KBM-7 (cell line): ENCODE measurements around the gene LRP1B.
A peak's percentile ranks its signal among the peaks of the same experiment; 100 is the strongest.

Experiments used
- DNase-seq: peaks from one replicate; pipeline ENCODE4 v3.0.0-alpha.2; 2015
- in situ Hi-C: fragments of 300-500 bp; cut with MboI; formaldehyde crosslinking; loops from 2 replicates; pipeline ENCODE4 v1.14.3; 2020; ENCODE audit warnings: low sequenced_read_pairs, low pct_unique_long_range_greater_than_20kb, mixed read lengths

Gene LRP1B

DNA sequence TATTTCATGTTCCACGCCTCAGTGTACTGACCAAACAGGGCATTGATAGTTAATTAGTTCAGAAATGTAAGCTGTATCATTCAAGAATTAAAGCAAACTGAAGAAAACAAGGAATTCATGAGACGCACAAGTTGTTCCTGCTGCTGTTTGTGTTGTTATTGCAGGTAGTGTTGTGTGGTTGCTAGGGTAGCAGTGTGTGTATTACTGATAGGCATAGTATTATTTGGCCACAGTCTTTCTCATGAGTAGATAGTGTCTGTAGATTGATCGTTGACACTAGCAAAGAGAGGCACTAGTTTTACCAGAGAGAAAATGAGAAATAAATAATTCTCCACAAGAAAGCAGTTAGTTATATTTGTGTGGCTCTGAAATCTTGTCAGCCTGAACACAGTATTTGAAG lies 548.6 kb downstream of the LRP1B start:
- no peak for DNase-seq
- in situ Hi-C loops: no loop called here

- no peak for DNase-seq
- in situ Hi-C loops: no loop called here
These were observed 551.7 kb downstream of the LRP1B start for GRCh38 chr2:141579071-141579470.

GRCh38 chr2:141570474-141571131 lies 560.2 kb downstream of the LRP1B start:
- DNase-seq: no peak
- in situ Hi-C loops: no loop called here

DNA sequence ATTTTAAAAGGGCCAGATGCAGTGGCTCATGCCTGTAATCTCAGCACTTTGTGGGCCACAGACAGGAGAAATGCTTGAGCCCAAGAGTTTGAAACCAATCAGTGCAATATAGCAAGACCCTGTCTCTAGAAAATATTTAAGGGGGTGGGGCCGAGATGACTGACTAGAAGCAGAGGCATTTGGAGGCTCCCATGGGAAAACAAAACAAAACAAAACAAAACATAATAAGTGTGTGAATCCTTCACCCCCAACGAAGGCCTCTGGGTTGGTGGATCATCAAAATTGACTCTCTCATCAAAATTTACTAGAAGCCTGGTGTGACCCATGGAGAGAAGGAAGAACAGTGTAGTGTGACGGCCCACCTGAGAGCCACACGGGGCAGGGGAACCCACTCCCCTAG lies 560.9 kb downstream of the LRP1B start:
- in situ Hi-C loops: no loop called here
- no peak for DNase-seq

GRCh38 chr2:141565597-141565996 lies 565.2 kb downstream of the LRP1B start:
- in situ Hi-C loops: no loop called here
- DNase-seq: no peak

DNA sequence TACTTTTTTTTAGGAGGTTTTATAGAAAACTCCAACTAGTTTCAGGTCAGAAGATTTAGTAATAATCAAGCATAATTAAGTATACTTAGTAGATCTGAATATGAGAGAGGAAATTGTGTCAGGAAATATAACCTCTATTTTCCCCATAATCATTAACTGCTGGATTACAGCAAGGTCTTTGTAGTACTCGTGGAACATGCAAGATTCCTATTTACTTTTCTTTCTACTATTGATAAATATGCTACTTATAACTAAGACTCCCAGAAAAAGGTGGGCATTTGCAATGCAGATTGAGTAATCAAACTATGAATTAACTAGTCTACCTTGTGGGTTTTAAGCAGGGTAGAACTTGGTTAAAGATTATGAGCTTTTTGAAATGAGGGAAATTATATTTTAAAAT lies 570.1 kb downstream of the LRP1B start:
- in situ Hi-C loops: no loop called here
- no peak for DNase-seq

DNA sequence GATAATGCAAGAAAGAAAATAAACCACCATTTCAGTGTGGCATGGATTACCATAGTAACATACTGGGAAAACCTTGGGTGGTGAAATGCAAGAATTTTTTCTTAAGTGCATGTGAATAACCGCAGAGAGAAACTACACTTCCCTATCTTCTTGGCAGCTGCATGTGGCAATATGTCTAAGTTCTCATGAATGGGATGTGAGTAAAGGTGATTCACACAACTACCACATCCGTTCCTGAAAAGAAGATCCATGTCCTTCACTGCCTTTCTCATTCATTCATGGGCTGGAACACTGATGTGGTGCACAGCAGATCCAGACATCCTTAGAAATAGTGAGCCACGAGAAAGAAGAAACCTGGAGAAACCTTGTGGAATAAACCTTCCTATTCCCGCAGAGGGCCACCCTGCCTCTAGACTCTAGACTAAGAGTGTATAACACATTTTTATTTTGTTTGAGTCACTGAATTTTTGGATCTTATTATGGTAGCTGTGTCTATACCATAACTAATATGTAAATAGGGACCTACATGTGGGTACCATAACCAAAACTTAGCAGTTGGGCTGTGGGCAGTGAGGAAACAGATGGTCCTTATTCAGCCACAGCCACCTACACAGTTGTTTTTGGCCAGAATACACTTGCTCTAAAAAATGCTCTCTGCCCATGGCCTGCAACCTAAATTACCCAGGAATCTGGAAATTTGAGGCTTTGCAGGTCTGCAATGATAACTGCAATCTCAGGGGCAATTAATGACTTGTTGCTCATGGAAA lies 573.3 kb downstream of the LRP1B start:
- peak; percentile 87 for DNase-seq
- in situ Hi-C loops: no loop called here

DNA sequence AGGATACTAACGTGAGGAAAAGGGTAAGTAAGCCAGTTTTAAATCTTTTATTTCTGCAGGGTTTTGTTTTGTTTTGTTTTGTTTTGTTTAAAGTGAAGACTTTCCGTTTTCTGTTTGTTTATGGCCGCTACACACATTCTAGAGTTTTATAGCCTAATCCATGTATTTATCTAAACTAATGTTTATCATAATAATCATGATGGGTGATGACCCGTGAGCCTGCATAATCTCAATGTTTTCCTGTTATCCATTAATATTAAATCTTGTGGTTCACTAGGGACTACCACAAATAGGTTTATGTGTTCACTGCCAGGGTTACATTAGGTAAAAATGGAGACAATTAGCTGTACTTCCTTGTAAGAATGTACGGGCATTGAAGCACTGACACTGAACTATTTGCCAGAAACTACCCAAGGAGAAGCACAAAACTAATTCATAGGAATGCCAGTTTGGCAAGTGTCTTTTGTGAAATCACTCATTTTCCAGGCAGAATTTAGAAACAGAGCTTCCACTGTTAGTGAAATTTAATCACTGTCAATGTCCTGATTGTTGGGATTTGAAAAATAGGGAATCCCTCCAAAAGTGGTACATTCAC lies 574.8 kb downstream of the LRP1B start:
- no peak for DNase-seq
- in situ Hi-C loops: no loop called here

GRCh38 chr2:141554810-141555209 lies 576.0 kb downstream of the LRP1B start:
- in situ Hi-C loops: no loop called here
- DNase-seq: peak; percentile 70

- in situ Hi-C loops: no loop called here
- DNase-seq: peak; percentile 96
These were observed 596.0 kb downstream of the LRP1B start for GRCh38 chr2:141534666-141535362.

GRCh38 chr2:141529659-141530058 lies 601.2 kb downstream of the LRP1B start:
- in situ Hi-C loops: no loop called here
- DNase-seq: no peak

- DNase-seq: no peak
- in situ Hi-C loops: no loop called here
These were observed 601.8 kb downstream of the LRP1B start for GRCh38 chr2:141528990-141529389.

DNA sequence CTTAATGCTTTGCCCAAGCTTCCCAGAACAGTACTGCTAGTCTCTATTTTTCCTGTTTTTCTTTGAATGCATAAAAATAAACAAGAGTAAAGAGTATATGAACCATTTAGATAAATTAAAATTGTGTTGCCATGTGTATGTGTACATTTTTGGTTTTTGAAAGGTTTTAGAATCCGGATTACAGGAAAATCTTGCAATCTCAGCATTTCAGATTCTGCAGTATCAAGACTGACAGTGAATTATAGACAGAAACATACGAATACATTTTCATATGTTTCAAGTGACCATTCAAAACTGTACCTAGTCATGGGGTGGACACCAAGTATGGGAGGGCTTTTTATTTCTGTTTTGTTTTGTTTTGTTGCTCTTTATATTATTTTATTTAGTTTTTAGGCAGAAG lies 604.1 kb downstream of the LRP1B start:
- in situ Hi-C loops: no loop called here
- no peak for DNase-seq

DNA sequence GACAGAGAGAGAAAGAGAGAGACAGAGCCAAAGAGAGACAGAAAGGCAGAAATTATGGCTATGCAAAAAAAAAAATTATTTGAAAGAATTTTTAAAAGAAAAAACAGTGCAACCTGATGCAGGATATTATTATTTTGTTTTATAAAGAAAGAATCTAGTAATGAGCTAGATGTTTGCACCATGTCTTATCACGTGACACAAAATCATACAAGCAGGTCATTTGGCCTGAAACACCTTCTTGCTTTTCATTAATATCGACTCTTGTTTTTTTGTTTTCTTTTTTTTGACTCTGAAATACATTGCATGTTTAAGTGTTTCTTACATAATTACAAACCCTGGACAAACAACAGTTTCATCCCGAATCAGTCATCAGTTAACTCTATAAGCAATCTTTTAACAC lies 606.0 kb downstream of the LRP1B start:
- in situ Hi-C loops: no loop called here
- DNase-seq: no peak

DNA sequence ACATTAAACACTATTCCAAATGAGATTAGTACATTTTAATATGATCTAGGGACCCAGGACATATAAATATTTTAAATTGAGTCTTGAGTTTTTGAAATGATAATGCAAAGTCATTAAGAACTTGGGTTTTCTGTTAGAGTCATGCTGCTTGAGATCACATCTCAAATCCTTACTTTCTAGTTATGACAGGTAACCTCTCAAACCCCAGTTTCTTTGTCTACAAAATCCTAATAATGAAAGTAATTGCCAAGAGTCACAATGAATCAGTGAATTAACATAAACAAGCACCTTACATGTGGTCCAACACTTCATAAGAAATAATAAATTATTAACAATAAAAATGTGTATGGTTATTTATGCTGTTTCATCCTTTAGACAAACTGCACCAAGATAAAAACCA lies 607.6 kb downstream of the LRP1B start:
- DNase-seq: no peak

DNA sequence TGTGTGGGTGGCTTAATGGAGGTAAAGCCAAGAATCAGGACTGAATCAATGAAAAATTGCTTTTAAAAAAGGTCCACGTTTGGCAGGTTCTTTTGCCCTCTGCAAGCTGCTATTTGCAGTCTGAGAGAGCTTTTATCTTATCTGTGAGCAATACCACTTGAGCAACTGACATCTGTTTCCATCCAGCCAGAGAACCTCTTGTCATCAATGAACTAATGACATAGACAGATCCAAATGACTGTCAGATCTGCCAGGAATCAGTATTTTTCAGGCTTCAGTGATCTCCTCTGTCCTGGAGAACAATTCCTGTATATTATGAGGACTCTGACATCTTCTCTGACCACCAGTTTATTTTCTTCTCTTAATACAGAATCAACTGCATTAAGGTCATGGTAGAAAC lies 608.1 kb downstream of the LRP1B start:
- in situ Hi-C loops: no loop called here
- DNase-seq: no peak

More for the DNA sequence above, 607.6 kb downstream of the LRP1B start:
- in situ Hi-C loops: no loop called here

DNA sequence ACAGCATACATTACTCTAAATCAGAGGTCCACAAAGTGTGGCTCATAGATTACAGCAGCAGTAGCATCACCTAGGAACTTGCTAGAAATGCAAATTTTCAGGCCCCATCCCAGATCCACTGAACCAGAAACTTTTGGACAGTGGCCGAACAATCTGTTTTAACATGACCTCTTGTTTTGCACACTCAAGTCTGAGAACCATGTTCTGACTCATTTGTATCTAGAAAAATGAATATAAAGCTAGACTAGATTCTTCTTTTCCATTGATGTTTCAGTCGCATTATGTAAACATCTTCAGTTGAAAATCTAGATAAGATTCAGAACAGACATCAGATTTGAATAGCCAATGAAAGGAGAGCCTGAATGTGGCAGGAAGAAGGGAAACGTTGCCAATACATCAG lies 608.8 kb downstream of the LRP1B start:
- no peak for DNase-seq
- in situ Hi-C loops: no loop called here

DNA sequence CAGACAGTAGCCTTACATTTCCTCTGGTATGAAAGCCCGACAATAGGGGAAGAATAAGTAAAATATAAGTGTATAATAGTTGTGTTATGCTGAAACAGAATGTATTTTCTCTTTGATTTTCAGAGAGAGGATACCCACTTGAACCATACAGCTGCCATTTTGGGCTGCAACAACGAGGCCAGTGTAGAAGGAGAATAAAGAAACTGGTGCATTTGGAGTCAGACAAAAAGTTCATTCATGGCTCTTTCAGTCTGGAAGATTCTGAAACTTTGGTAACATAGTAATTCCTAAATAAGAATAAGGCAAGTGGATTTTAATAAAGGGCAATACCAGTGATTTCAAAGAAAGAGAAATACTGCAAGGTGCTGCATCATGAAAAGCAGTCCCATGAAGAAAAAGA lies 610.9 kb downstream of the LRP1B start:
- in situ Hi-C loops: no loop called here
- no peak for DNase-seq

GRCh38 chr2:141517852-141518421 lies 612.9 kb downstream of the LRP1B start:
- DNase-seq: no peak
- in situ Hi-C loops: no loop called here
